H9 (cell line): ENCODE results near the gene CFC1. TPM values are rescaled to one million over a fixed set of nuclear protein-coding genes. Genes with fewer than 3 reads are reported as not detected.
"Not testable (repeated sequence)": the region's sequence is repeated elsewhere in the genome, so short reads cannot be mapped to it uniquely, and the experiment has no call there.

Experiments used
- DNase-seq: peaks from one replicate; pipeline ENCODE4 v3.0.0-alpha.2; 2017
- H2AFZ ChIP-seq: one replicate; pipeline ENCODE4 v1.6.1; 2013; ENCODE audit warnings: mild to moderate bottlenecking, low read length, control low read depth, moderate library complexity
- H2AK5ac ChIP-seq: 2 replicates; pipeline ENCODE4 v1.6.1; 2013; ENCODE audit warnings: low read length, control low read depth, mixed read lengths; ENCODE audit not compliant: insufficient read length
- H2BK120ac ChIP-seq: one replicate; pipeline ENCODE4 v1.6.1; 2013; ENCODE audit warnings: low read depth, mild to moderate bottlenecking, low read length, control low read depth, inconsistent platforms; ENCODE audit not compliant: poor library complexity, severe bottlenecking
- H2BK12ac ChIP-seq: 2 replicates; pipeline ENCODE4 v1.6.1; 2013; ENCODE audit warnings: low read length, control low read depth, mixed read lengths, low read depth; ENCODE audit not compliant: insufficient read length
- H2BK15ac ChIP-seq: 2 replicates; pipeline ENCODE4 v1.6.1; 2013; ENCODE audit warnings: low read depth, low read length, control low read depth
- H2BK20ac ChIP-seq: one replicate; pipeline ENCODE4 v1.6.1; 2013; ENCODE audit warnings: low read depth, mild to moderate bottlenecking, low read length, control low read depth, inconsistent platforms; ENCODE audit not compliant: poor library complexity, severe bottlenecking
- H2BK5ac ChIP-seq: 2 replicates; pipeline ENCODE4 v1.6.1; 2013; ENCODE audit warnings: low read length, control low read depth, mixed read lengths; ENCODE audit not compliant: insufficient read length
- H3K14ac ChIP-seq: 2 replicates; pipeline ENCODE4 v1.6.1; 2013; ENCODE audit warnings: low read length, control low read depth; ENCODE audit not compliant: insufficient read depth
- H3K18ac ChIP-seq: 2 replicates; pipeline ENCODE4 v1.6.1; 2013; ENCODE audit warnings: low read depth, mild to moderate bottlenecking, mixed read lengths, low read length, control low read depth; ENCODE audit not compliant: insufficient read length
- H3K23ac ChIP-seq: 2 replicates; pipeline ENCODE4 v1.6.1; 2013; ENCODE audit warnings: low read length, control low read depth, mixed read lengths, low read depth; ENCODE audit not compliant: insufficient read length
- H3K23me2 ChIP-seq: 2 replicates; pipeline ENCODE4 v1.6.1; 2013; ENCODE audit warnings: low read depth, mild to moderate bottlenecking, mixed read lengths, low read length, control low read depth; ENCODE audit not compliant: insufficient read length, poor library complexity, severe bottlenecking
- H3K27ac ChIP-seq: 2 replicates; pipeline ENCODE4 v1.5.1; 2013; ENCODE audit warnings: low read length, control low read depth, mixed read lengths, low read depth; ENCODE audit not compliant: insufficient read length
- H3K27me3 ChIP-seq: 2 replicates; pipeline ENCODE4 v1.6.1; 2013; ENCODE audit warnings: low read length, control low read depth, inconsistent platforms; ENCODE audit not compliant: insufficient read depth
- H3K4ac ChIP-seq: 2 replicates; pipeline ENCODE4 v1.6.1; 2013; ENCODE audit warnings: low read depth, mild to moderate bottlenecking, control low read depth, inconsistent platforms, low read length, moderate library complexity
- H3K4me1 ChIP-seq: 2 replicates; pipeline ENCODE4 v1.6.1; 2013; ENCODE audit warnings: low read length, control low read depth, inconsistent platforms; ENCODE audit not compliant: insufficient read depth
- H3K4me2 ChIP-seq: 2 replicates; pipeline ENCODE4 v1.6.1; 2013; ENCODE audit warnings: low read length, control low read depth, mixed read lengths; ENCODE audit not compliant: insufficient read length, insufficient read depth
- H3K56ac ChIP-seq: 2 replicates; pipeline ENCODE4 v1.6.1; 2013; ENCODE audit warnings: low read depth, mild to moderate bottlenecking, mixed read lengths, low read length, control low read depth; ENCODE audit not compliant: insufficient read length
- H3K79me1 ChIP-seq: 2 replicates; pipeline ENCODE4 v1.6.1; 2013; ENCODE audit warnings: low read depth, mild to moderate bottlenecking, moderate library complexity, low read length, control low read depth, inconsistent platforms; ENCODE audit not compliant: insufficient read depth, poor library complexity, severe bottlenecking
- H3K79me2 ChIP-seq: 2 replicates; pipeline ENCODE4 v1.6.1; 2013; ENCODE audit warnings: low read length, control low read depth, inconsistent platforms; ENCODE audit not compliant: insufficient read depth
- H3K9ac ChIP-seq: 2 replicates; pipeline ENCODE4 v1.6.1; 2013; ENCODE audit warnings: low read length, control low read depth, mixed read lengths; ENCODE audit not compliant: insufficient read length; ENCODE audit errors: extremely low read depth
- H3K9me3 ChIP-seq: one replicate; pipeline ENCODE4 v1.6.1; 2013; ENCODE audit warnings: low read depth, low read length, inconsistent platforms; ENCODE audit not compliant: control insufficient read depth
- H3T11ph ChIP-seq: one replicate; pipeline ENCODE4 v1.6.1; 2013; ENCODE audit warnings: mild to moderate bottlenecking, low read length, control low read depth, inconsistent platforms
- H4K20me1 ChIP-seq: one replicate; pipeline ENCODE4 v1.6.1; 2013; ENCODE audit not compliant: control insufficient read depth, insufficient read length, insufficient read depth
- H4K5ac ChIP-seq: 2 replicates; pipeline ENCODE4 v1.6.1; 2013; ENCODE audit warnings: low read depth, mild to moderate bottlenecking, mixed read lengths, low read length, control low read depth; ENCODE audit not compliant: insufficient read length
- H4K8ac ChIP-seq: replicated peaks from 2 replicates; pipeline ENCODE4 v1.6.1; 2013; ENCODE audit warnings: low read length, control low read depth, mixed read lengths, low read depth; ENCODE audit not compliant: insufficient read length
- H4K91ac ChIP-seq: 2 replicates; pipeline ENCODE4 v1.6.1; 2013; ENCODE audit warnings: low read depth, mild to moderate bottlenecking, moderate library complexity, mixed read lengths, low read length, control low read depth; ENCODE audit not compliant: insufficient read length
- H3K27ac Mint-ChIP-seq, 3 experiments: 2 replicates in 2 of 3; 3 replicates in 1 of 3; pipeline ENCODE4 v1.8.0; 2020 to 2021; ENCODE audit warnings: mixed read lengths in 3 of 3, mild to moderate bottlenecking in 1 of 3, moderate library complexity in 1 of 3
- H3K27me3 Mint-ChIP-seq: 2 replicates; pipeline ENCODE4 v1.8.0; 2021; ENCODE audit warnings: low read depth, mild to moderate bottlenecking, moderate library complexity, mixed read lengths
- H3K36me3 Mint-ChIP-seq, 3 experiments: 2 replicates in 2 of 3; 3 replicates in 1 of 3; pipeline ENCODE4 v1.8.0; 2020 to 2021; ENCODE audit warnings: low read depth in 3 of 3, mixed read lengths in 3 of 3; ENCODE audit not compliant: insufficient read depth in 1 of 3
- H3K4me1 Mint-ChIP-seq, 2 experiments: 2 replicates each; pipeline ENCODE4 v1.8.0; 2020; ENCODE audit warnings: mixed read lengths in 2 of 2
- H3K4me3 Mint-ChIP-seq, 2 experiments: 2 replicates in 1 of 2; 3 replicates in 1 of 2; pipeline ENCODE4 v1.8.0; 2020 to 2021; ENCODE audit warnings: mild to moderate bottlenecking in 2 of 2, mixed read lengths in 2 of 2, moderate library complexity in 1 of 2
- H3K9me3 Mint-ChIP-seq, 2 experiments: 2 replicates in 1 of 2; 3 replicates in 1 of 2; pipeline ENCODE4 v1.8.0; 2020; ENCODE audit warnings: mild to moderate bottlenecking in 2 of 2, mixed read lengths in 2 of 2, moderate library complexity in 1 of 2
- WGBS: extraction: QIAGEN DNeasy Blood & Tissue Kit; methylation state at CpG from one replicate; pipeline ENCODE4 v1.1.7; 2013; ENCODE audit warnings: missing lambda C conversion rate, low lambda C conversion rate, mixed read lengths; ENCODE audit not compliant: insufficient read length; ENCODE audit errors: extremely low coverage; 5-methylcytosine and 5-hydroxymethylcytosine counted together
- long read RNA-seq: library from polyadenylated mRNA; unstranded; transcript quantifications from one replicate; pipeline ENCODE4 v2.0.0, GENCODE V29; 2020
- total RNA-seq: library from RNA; stranded (reverse); gene quantifications from 2 replicates; pipeline ENCODE4 v1.2.1, GENCODE V29; 2021

CFC1 gene
- 0.22 TPM in 1 of 2 replicates, not detected in the other for total RNA-seq
- long read RNA-seq = 0 reads

DNA sequence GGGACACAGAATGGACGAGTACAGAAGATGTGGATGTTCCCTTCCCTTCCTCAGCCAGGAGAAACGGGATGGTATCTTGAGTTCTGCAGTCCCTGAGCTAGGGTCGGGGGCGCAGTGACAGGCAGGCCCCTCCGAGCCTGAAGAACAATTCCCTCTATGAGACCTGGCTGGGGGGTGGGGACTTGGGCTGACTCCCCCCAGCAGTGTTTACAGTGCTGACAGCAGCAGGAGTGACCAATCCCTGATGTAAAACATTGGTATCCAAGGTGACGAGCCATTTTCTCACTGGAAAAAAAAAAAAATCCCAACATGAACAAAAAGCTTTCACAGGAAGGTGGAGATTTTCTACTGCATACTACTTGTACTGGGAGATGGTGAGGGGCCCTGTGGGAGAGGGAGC is at the start of gene CFC1:
TSS of gene CFC1 (minus strand) at position 183 of the 400 bp plus-strand sequence. CDS start 288 bp downstream, outside the sequence.
- H3K4me1 ChIP-seq, H3K36me3 Mint-ChIP-seq, H3K27ac Mint-ChIP-seq, H3K4me1 Mint-ChIP-seq, H3K4ac ChIP-seq, H4K20me1 ChIP-seq, H3K9me3 ChIP-seq, H3K27me3 Mint-ChIP-seq, H3K79me2 ChIP-seq, H3K4me3 Mint-ChIP-seq, H3K14ac ChIP-seq, H3K23me2 ChIP-seq, H2BK15ac ChIP-seq, H2AK5ac ChIP-seq, H4K91ac ChIP-seq, H3K4me2 ChIP-seq, H3K27me3 ChIP-seq, H3K79me1 ChIP-seq, H2BK20ac ChIP-seq, H3K23ac ChIP-seq, H4K8ac ChIP-seq, H3K27ac ChIP-seq, H2AFZ ChIP-seq, H3K56ac ChIP-seq, H3K9me3 Mint-ChIP-seq, H2BK12ac ChIP-seq, H3T11ph ChIP-seq, H2BK5ac ChIP-seq, H3K18ac ChIP-seq, H3K9ac ChIP-seq, DNase-seq, H4K5ac ChIP-seq, H2BK120ac ChIP-seq: not testable (repeated sequence)
- no CpG with 5 or more reads among the region's 6 CpGs for WGBS

DNA sequence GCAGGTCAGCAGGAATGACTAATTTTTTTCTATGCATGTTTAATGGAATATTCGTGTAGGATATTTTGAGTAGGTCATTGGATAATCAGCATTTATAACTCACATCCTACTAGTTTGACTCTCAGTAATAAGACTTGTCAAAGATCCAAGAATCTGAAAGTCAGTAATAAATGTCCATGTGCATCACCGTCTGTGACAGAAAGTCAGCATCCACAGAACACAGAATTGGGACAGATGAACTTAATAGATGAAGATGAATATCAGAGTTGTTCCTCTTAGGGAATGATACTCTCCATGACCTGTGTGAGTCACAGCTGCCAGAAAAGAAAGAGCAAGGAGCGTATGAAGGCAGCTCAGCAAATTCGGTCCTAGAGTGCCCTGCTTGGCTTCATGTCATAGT is 42.3 kb upstream of the CFC1 start:
- WGBS = no CpG with 5 or more reads among the region's 4 CpGs
- not testable (repeated sequence) for H3K27ac Mint-ChIP-seq

More for the DNA sequence above, 42.3 kb upstream of the CFC1 start:
- H3K27me3 ChIP-seq, H2BK5ac ChIP-seq, H3K36me3 Mint-ChIP-seq, H2BK20ac ChIP-seq, H3K4ac ChIP-seq, H4K5ac ChIP-seq, H3K79me2 ChIP-seq, H3K9me3 Mint-ChIP-seq, H2BK12ac ChIP-seq, H2AFZ ChIP-seq, H4K20me1 ChIP-seq, H3K4me1 ChIP-seq, H3K23ac ChIP-seq, H2AK5ac ChIP-seq, H3K27ac ChIP-seq, H3K23me2 ChIP-seq, H3K14ac ChIP-seq, H3K4me1 Mint-ChIP-seq, H3K9me3 ChIP-seq, H3K27me3 Mint-ChIP-seq, H3K9ac ChIP-seq, H3K18ac ChIP-seq, H3K4me3 Mint-ChIP-seq, H3K4me2 ChIP-seq, H3T11ph ChIP-seq, H3K79me1 ChIP-seq, H4K91ac ChIP-seq, DNase-seq, H2BK15ac ChIP-seq, H3K56ac ChIP-seq, H4K8ac ChIP-seq, H2BK120ac ChIP-seq: not testable (repeated sequence)
